Measurements from ENCODE around the gene FAU. TPM values are rescaled to one million over a fixed set of nuclear protein-coding genes. Genes with fewer than 3 reads are reported as not detected.
A peak's percentile ranks its signal among the peaks of the same experiment; 100 is the strongest.

Gene FAU
- total and polyA plus RNA-seq, 9 of the 15 experiments (the other 6 are each of a cell fraction or from before 2014, with no cell fraction given) = 433 to 1,827 (median 942) TPM

DNA sequence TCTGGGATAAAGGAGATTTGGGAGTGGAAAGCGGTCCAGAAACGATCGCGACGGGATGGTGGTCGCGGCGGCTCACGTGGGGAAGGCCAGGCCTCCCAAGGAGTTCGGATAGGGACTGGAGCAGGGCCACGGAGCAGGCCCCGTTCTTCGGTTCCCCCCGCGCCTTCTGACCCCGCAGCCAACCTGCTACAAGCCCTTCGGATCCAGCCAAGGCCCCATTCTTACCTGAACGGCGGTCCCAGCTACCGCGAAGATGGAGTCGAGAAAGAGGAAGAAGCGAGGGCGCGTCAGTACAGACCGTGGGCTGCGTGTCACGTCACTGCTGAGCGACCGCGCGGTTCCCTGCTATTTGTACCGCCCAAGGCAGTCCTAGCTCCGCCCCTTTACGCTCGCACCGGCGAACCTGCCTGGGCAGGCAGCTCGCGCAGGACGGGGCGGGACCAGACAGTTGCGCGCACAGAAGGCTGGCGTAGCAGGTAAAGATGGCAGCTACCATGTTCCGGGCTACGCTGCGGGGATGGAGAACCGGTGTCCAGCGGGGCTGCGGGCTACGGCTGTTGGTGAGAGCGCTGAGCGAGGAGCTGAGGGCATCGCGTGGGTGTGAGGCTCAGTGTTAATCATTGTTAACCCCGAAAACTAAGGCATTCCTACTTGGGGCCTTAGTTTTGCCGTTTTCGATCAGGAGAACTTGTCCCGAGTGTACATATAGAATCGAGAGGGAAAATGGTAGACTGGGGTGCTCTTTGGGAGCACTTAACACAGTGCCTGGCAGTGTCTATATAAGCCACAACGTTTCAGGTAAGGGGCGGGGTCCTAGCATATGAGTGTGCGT, at the start of gene FAU, which contains the start of gene MRPL49 (continued):
- TF ChIP-seq, protein P1, sequence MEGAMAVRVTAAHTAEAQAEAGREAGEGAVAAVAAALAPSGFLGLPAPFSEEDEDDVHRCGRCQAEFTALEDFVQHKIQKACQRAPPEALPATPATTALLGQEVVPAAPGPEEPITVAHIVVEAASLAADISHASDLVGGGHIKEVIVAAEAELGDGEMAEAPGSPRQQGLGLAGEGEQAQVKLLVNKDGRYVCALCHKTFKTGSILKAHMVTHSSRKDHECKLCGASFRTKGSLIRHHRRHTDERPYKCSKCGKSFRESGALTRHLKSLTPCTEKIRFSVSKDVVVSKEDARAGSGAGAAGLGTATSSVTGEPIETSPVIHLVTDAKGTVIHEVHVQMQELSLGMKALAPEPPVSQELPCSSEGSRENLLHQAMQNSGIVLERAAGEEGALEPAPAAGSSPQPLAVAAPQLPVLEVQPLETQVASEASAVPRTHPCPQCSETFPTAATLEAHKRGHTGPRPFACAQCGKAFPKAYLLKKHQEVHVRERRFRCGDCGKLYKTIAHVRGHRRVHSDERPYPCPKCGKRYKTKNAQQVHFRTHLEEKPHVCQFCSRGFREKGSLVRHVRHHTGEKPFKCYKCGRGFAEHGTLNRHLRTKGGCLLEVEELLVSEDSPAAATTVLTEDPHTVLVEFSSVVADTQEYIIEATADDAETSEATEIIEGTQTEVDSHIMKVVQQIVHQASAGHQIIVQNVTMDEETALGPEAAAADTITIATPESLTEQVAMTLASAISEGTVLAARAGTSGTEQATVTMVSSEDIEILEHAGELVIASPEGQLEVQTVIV (CRISPR knock-in tag; IDR thresholded peaks at IDR 0.05; ENCODE audit: borderline replicate concordance) = no peak
- TF ChIP-seq EP400 (IDR thresholded peaks at IDR 0.05) (peak; percentile 97), SMAD3 (CRISPR knock-in tag; conservative IDR thresholded peaks at IDR 0.05) (no peak), RAD21 (CRISPR knock-in tag; conservative IDR thresholded peaks at IDR 0.05 in 1 of 2, IDR thresholded peaks at IDR 0.05 in 1 of 2) (no peak; a peak in 1 of 4 replicates), ZFP36 (IDR thresholded peaks at IDR 0.05; ENCODE audit: low read depth, low read length, partially characterized antibody) (no peak), PRMT5 (CRISPR knock-in tag; IDR thresholded peaks at IDR 0.05) (no peak), NR2F6 (CRISPR knock-in tag; IDR thresholded peaks at IDR 0.05) (no peak), PTRF (tag; IDR thresholded peaks at IDR 0.05) (no peak), NUFIP1 (IDR thresholded peaks at IDR 0.05; ENCODE audit: partially characterized antibody) (no peak), NFE2 (IDR thresholded peaks at IDR 0.05; ENCODE audit: low read depth) (peak; percentile 34; the same call in 1 of the 2 replicates), STAT5B (CRISPR knock-in tag; IDR thresholded peaks at IDR 0.05) (no peak), L3MBTL2 (IDR thresholded peaks at IDR 0.05) (peak; percentile 24), ZNF212 (CRISPR knock-in tag; IDR thresholded peaks at IDR 0.05) (no peak), FOXM1 (IDR thresholded peaks at IDR 0.05; ENCODE audit: low read depth) (0 out of 2 replicates have a peak, but pooled peaks have one; percentile 21), FOXM1 (CRISPR knock-in tag; IDR thresholded peaks at IDR 0.05; ENCODE audit: low read depth) (peak; percentile 75; the same call in 1 of the 2 replicates), SLC30A9 (CRISPR knock-in tag; IDR thresholded peaks at IDR 0.05) (no peak)
- TF ChIP-seq, protein P2, sequence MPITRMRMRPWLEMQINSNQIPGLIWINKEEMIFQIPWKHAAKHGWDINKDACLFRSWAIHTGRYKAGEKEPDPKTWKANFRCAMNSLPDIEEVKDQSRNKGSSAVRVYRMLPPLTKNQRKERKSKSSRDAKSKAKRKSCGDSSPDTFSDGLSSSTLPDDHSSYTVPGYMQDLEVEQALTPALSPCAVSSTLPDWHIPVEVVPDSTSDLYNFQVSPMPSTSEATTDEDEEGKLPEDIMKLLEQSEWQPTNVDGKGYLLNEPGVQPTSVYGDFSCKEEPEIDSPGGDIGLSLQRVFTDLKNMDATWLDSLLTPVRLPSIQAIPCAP (CRISPR knock-in tag; IDR thresholded peaks at IDR 0.05; ENCODE audit: borderline replicate concordance) = no peak
- TF ChIP-seq, protein P3, sequence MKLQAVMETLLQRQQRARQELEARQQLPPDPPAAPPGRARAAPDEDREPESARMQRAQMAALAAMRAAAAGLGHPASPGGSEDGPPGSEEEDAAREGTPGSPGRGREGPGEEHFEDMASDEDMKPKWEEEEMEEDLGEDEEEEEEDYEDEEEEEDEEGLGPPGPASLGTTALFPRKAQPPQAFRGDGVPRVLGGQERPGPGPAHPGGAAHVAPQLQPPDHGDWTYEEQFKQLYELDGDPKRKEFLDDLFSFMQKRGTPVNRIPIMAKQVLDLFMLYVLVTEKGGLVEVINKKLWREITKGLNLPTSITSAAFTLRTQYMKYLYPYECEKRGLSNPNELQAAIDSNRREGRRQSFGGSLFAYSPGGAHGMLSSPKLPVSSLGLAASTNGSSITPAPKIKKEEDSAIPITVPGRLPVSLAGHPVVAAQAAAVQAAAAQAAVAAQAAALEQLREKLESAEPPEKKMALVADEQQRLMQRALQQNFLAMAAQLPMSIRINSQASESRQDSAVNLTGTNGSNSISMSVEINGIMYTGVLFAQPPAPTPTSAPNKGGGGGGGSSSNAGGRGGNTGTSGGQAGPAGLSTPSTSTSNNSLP (IDR thresholded peaks at IDR 0.05; ENCODE audit: borderline replicate concordance, low read depth, low read length) = no peak
- TF ChIP-seq, protein P4, sequence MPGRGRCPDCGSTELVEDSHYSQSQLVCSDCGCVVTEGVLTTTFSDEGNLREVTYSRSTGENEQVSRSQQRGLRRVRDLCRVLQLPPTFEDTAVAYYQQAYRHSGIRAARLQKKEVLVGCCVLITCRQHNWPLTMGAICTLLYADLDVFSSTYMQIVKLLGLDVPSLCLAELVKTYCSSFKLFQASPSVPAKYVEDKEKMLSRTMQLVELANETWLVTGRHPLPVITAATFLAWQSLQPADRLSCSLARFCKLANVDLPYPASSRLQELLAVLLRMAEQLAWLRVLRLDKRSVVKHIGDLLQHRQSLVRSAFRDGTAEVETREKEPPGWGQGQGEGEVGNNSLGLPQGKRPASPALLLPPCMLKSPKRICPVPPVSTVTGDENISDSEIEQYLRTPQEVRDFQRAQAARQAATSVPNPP (IDR thresholded peaks at IDR 0.05; ENCODE audit: borderline replicate concordance, insufficient read depth, insufficient read length) = no peak
